Lower leg skin (tissue), 3 donors: ENCODE results near the gene ZBTB17.

Experiments
- POLR2A ChIP-seq, 2 donors: fragments of 450-650 bp; IDR thresholded peaks; one replicate each; pipeline ENCODE4 v1.6.1; 2016 to 2017; ENCODE audit warnings: antibody characterized with exemption in 2 of 2, mild to moderate bottlenecking in 1 of 2, moderate library complexity in 1 of 2
- TF ChIP-seq, protein P1 (sequence below), 3 donors: fragments of 450-650 bp; IDR thresholded peaks; one replicate each; pipeline ENCODE4 v1.5.1; 2016; ENCODE audit warnings: antibody characterized with exemption in 3 of 3, mild to moderate bottlenecking in 3 of 3, moderate library complexity in 2 of 3

DNA sequence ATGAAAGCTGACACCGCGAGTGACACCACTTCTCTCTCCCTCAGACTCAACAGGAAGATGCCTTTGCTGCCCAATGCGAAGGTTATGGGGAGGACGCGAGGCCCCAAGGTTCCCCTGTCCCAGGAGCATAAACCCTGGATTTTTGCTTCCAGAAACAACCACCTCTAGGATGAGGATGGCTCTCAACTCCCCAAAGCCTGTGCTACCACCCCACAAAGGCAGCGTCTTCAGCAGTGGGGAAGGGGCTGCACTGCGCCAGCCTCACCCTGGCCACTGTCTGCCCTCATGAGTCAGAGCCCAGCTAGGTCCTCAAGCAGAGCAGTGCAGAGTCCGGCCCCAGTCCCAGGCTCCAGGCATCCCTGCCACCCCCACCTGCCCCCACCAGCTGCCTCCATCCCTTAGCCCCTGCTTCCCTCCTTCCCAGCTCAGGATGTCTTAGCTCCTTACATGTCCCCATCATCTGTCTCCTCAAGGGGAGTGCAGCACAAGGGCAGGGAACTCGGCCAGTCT lies 21.2 kb upstream of the ZBTB17 start:
- no peak for TF ChIP-seq POLR2A (IDR thresholded peaks at IDR 0.05)
- TF ChIP-seq, protein P1, sequence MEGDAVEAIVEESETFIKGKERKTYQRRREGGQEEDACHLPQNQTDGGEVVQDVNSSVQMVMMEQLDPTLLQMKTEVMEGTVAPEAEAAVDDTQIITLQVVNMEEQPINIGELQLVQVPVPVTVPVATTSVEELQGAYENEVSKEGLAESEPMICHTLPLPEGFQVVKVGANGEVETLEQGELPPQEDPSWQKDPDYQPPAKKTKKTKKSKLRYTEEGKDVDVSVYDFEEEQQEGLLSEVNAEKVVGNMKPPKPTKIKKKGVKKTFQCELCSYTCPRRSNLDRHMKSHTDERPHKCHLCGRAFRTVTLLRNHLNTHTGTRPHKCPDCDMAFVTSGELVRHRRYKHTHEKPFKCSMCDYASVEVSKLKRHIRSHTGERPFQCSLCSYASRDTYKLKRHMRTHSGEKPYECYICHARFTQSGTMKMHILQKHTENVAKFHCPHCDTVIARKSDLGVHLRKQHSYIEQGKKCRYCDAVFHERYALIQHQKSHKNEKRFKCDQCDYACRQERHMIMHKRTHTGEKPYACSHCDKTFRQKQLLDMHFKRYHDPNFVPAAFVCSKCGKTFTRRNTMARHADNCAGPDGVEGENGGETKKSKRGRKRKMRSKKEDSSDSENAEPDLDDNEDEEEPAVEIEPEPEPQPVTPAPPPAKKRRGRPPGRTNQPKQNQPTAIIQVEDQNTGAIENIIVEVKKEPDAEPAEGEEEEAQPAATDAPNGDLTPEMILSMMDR (IDR thresholded peaks at IDR 0.05) = no peak
